ENCODE measurements around the gene PRLH.
"Not testable (repeated sequence)": the region's sequence is repeated elsewhere in the genome, so short reads cannot be mapped to it uniquely, and the experiment has no call there.

Gene PRLH

DNA sequence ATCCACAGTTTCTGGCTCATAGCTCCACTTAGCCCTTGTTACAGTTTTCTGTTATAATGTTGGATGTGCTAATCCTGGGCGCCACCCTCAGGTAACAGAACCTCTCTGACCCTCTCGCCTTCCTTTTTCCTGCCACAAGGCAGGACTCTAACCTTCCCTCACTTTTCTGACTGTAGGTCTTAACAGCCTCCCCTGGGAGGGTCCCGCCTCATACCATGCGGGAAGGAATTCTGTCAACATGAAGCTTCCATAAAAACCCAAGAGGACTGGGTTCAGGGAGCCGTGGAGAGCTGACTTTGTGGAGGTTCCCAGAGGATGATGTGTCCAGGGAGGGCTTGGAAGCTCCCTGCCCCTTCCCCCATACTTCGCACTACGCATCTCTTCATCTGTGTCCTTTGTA lies 36.0 kb downstream of the PRLH start:
- no peak for DNase-seq

DNA sequence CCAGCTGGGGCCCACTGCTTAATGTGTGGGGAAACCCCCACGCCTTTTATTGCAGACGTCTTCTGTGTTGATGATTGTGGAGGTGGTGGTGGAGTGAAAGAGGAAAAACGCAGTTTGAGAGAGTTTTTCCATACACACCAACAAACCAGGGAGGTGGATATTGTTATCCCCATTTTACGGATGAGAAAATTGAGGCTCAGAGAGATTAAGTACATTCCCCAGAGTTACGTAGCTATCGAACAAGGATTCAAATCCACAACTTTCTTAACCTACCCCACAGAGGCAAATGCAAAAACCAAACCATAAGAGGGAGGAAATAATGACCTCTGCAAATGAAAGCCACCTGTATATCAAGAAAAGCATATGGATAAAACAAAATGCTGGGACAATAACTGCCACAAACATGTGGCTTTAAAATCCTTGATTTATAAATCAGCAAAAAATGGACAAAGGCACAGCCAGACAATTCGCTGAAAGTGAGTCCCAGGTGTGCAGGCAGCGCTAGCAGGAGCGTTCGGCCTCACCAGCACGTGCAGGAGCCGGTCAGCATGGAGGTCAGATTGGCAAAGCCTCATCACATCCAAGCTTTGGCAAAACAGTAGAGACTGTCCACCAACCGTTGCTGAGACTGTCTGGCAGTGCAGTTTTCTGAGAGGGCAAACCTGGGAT lies 36.8 kb downstream of the PRLH start:
- peak; percentile 39 for DNase-seq

DNA sequence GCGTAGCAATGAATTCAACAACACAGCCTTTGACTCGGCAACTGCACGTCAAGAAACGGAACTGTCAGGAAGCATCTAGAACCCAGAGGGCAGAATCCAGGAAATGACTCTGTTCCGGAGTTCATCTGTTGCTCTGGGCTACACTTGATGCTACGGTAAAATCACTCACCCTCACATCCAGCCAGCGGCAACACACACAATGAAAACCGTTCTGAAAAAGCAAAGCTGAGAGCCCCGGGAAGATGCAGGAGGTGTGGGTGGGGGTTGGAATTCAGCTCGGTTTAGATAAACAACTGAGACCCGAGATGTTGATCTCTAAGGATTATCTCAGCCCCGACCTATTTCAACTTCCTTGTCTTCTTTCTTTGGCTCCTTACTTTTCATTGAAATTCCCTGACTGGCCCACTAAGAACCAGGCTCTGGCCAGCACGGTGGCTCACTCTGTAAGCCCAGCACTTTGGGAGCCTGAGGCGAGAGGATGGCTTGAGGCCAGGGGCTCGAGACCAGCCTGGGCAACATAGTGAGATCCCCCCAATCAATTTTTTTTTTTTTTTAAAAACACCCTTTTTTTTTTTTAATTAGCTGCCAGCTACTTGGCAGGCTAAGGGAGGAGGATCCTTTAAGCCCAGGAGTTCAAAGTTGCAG lies 37.5 kb downstream of the PRLH start:
- DNase-seq: peak; percentile 71

DNA sequence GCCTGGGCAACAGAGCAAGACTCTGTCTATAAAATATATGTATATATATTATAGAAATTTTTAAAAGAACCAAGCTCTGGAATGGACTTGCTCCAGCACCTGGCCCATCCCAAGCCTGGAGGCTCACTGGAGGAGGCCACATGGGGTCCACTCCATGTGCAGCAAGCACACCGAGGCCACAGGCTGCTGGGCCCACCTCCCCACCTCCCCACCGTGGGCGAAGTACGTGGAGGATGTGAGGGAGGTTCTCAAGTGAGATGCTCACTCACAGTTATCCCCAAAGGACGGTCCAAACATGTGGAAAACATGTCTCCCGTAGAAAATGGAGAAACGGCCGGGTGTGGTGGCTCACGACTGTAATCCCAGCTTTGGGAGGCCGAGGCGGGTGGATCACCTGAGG lies 38.0 kb downstream of the PRLH start:
- no peak for DNase-seq

DNA sequence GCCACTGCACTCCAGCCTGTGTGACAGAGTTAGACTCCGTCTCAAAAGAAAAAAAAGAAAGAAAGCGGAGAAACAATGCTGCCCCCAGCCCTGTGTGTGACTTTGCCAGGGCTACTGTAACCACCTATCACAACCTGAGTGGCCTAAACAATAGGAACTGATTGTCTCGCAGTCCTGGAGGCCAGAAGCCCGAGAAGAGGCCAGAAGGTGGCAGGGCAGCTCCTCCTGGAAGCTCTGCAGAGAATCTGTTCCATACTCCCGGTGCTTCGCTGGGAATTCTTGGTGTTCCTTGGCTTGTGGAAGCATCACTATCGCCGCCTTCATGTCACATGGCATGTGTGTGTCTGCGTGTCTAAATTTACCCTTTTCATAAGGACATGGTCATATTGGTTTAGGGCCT lies 38.6 kb downstream of the PRLH start:
- peak; percentile 20 for DNase-seq

DNA sequence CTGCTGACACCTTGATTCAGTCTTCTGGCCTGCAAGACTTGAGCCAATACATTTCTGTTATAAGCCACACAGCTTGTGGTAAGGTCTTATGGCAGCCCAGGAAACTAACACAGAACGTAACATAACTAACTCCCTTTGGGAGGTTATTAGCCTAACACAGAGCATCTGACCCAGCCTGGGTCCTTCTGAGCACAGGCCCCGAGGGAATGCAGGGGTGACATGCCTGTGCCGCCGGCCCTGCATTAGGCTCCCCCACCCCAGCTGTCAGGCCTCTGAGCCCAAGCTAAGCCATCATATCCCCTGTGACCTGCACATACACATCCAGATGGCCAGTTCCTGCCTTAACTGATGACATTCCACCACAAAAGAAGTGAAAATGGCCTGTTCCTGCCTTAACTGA lies 40.1 kb downstream of the PRLH start:
- not testable (repeated sequence) for DNase-seq

DNA sequence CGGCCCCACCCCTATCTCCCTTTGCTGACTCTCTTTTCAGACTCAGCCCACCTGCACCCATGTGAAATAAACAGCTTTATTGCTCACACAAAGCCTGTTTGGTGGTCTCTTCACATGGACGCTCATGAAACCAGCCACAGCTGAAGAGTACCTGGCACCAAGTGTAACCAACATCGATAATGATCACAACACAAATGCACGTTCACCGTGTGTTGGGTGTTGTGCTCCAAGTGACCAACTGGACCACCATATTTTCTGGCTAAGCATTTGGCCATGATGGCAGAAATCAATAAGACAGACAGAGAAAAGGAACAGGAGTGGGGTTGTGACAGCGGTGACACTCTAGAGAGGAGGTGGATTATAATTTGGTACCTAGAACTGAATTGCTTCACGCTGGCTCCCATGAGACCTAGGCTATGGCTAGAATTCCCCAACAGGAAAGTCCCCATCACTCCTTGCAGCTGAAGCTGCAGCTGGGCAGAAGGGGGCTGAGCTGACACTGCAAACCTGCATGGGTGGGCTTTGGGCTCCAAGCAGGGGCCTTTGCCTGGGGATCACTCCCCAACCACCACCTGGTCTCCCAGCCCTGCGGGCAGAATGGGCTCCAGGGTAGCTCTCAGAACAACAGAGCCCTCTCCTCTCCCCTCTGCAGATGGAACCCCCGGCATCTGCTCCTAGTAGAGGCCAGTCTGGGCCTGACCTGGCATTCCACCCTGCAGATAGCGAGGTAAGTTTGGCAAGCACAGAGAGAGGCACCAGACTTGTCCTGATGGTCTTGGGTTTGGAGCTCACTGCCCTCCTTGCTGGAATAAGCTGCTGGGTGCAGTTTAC lies 46.4 kb downstream of the PRLH start:
- DNase-seq: no peak

DNA sequence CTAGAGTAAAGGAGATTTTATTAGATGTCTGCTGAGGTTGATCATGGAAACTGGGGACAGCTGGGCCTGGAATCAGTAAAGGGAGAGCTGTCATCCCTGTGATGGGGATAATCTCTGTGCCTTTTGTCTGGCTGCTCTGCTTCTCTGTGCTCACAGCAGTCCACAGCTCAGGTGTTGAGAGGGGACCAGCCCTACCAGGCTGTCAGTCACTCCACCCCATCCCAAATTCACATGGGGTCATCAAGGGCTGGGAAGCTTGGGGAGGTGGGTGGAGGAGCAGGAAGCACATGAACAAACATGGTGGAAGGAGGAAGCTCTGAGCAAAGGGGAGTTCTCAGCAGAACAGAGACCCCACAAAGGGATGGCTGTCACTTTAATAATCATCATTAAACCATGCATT lies 47.3 kb downstream of the PRLH start:
- no peak for DNase-seq

DNA sequence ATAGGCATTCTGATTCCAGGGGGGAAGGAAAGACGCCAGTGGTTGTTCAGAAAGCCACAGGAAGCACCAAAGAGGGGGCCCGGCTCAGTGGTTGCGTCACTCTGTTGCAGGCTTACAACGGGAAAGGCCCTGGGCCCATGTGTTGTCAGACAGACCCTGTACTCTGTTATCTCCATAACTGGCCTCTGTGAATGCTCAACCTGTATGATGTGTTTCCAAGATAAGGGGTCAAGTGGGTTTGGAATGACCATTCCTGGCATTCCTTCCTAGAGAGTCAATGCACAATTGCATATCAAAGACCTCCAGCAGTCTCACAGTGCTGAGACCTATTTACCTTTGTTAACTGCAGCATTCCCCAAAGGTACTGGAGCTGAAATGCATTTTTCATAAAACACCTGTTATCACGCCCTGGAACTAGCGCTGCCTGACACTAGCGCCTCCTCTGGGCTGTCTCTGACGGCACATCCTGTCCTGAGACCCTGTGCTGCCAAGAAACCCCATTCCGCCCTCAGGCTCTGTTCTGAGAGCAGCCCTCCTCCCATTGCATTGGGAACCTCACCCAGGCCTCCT lies 47.9 kb downstream of the PRLH start:
- no peak for DNase-seq

DNA sequence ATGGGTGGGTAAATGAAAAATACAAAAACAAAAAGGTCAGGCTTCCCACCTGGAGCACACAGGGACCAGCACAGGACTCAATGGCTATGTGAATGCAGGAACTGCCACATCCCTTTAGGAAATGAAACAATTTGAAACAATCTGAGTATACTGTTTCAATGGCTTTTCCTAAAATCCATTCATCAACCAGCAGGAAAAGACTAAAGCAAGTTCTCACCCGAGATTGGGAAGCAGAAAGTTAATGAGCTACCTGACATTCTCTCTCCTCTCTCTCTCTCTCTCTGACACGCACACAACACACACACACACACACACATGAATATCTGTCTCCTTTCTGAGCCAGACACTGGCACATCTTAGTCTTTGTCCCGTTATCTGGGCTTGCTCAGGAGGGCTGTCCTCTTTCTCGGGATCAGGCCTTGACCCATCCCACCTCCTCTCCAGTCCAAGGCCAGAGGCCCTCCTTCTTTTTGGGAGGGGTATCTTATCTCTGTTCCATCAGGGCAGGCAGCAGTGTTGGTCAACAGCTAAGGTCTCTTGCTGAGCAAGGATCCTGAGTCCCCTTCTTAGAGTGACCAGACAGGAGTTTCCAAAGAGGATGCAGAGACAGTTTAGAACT lies 49.4 kb downstream of the PRLH start:
- DNase-seq: no peak

DNA sequence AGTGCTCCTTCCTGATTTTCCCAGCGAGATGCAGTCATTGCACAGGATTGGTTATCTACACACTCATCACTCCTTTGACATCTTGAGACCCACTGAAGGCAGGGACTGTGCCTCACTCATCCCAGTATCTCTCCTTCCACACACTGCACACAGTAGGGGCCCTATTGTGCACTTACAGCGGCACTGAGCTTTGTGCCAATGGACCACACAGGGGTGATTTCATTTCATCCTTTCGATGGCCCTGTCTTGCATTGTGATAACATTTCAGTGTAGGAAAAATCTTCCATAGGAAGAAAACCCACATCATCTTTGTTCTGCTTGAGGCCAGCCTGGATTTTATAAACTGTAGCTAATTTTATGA lies 50.0 kb downstream of the PRLH start:
- DNase-seq: no peak
